ENCODE results near the gene KRTAP1-5. TPM values are rescaled to one million over a fixed set of nuclear protein-coding genes. Genes with fewer than 3 reads are reported as not detected.

The KRTAP1-5 gene
- total RNA-seq, 1 donor from 2014 or later = not detected

DNA sequence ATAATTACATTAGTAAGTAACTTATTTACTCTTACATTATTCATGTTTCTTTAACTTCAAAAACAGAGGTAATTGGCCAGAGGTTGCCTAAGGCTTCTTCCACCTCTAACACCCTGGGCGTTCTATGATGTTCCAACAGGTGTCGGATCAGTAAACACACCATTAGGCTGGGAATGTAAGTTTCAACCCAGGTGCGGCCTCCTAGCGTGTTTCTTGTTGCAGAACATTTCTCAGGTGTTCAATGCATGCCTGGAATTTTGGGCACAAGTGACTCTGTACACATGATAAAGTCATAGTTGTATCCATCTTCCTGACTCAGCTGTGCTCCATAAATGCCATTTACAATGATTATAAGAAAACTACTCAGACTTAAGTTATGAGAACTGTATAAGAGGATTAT, 27.0 kb upstream of the KRTAP1-5 start:
- Mint-ChIP-seq H3K4me1 (ENCODE audit: low read depth, unreplicated experiment) (peaks cover 15% of the 10 kb centered on the region), H3K27ac (ENCODE audit: unreplicated experiment) (no peak overlapping the region), H3K27me3 (ENCODE audit: low read depth, unreplicated experiment) (no peaks in the 10 kb centered on the region), H3K36me3 (ENCODE audit: low read depth, unreplicated experiment) (no peaks in the 10 kb centered on the region), H3K9me3 (ENCODE audit: unreplicated experiment) (peaks cover 2% of the 10 kb centered on the region), H3K4me3 (ENCODE audit: unreplicated experiment) (no peak overlapping the region)
- no peaks in the 10 kb centered on the region for H3K79me2 ChIP-seq (ENCODE audit: insufficient read depth, low read length)
- no peak overlapping the region for H2AFZ ChIP-seq (ENCODE audit: low read depth, low read length)
- no peak for FAIRE-seq
- H3K9me3 ChIP-seq (ENCODE audit: insufficient read depth, low read depth, low read length) = no peaks in the 10 kb centered on the region
- H3K27me3 ChIP-seq (ENCODE audit: insufficient read depth, low read length) = no peaks in the 10 kb centered on the region
- no peaks in the 10 kb centered on the region for H3K36me3 ChIP-seq (ENCODE audit: insufficient read depth, low read length)
- DNase-seq (ENCODE audit: low read depth) = no peak
- no peaks in the 10 kb centered on the region for H4K20me1 ChIP-seq (ENCODE audit: insufficient read depth, low read length)
- H3K4me3 ChIP-seq (ENCODE audit: insufficient read depth, low read depth, low read length) = no peak overlapping the region
- H3K27ac ChIP-seq (ENCODE audit: low read depth, low read length) = no peak overlapping the region
- H3K4me1 ChIP-seq (ENCODE audit: insufficient read depth, low read length) = peaks cover 10% of the 10 kb centered on the region
- H3K9ac ChIP-seq (ENCODE audit: low read length) = no peak overlapping the region
- no peak overlapping the region for H3K4me2 ChIP-seq (ENCODE audit: low read length)
- no peak for TF ChIP-seq EZH2 (IDR thresholded peaks at IDR 0.05; ENCODE audit: insufficient read depth, low read length)

DNA sequence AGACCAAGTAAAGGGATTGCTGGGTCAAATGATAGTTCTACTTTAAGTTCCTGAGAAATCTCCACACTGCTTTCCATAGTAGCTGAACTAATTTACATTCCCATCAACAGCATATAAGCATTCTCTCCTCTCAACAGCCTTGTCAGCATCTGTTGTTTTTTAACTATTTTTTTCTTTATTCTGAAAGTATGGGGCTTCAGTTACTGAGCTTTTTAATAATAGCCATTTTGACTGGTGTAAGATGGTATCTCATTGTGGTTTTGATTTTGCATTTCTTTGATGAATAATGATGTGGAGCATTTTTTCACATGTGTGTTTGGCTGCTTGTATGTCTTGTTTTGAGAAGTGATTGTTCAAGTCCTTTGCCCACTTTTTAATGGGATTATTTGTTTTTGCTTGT, 25.6 kb upstream of the KRTAP1-5 start:
- H3K4me1 ChIP-seq (ENCODE audit: insufficient read depth, low read length) = peaks cover 14% of the 10 kb centered on the region
- no peak overlapping the region for H2AFZ ChIP-seq (ENCODE audit: low read depth, low read length)
- DNase-seq (ENCODE audit: low read depth) (peak; percentile 75), FAIRE-seq (peak; percentile 32)
- H3K27ac ChIP-seq (ENCODE audit: low read depth, low read length) = no peak overlapping the region
- no peak overlapping the region for H3K4me2 ChIP-seq (ENCODE audit: low read length)
- H3K36me3 Mint-ChIP-seq (ENCODE audit: low read depth, unreplicated experiment) = no peaks in the 10 kb centered on the region
- H3K9me3 Mint-ChIP-seq (ENCODE audit: unreplicated experiment) = no peaks in the 10 kb centered on the region
- no peaks in the 10 kb centered on the region for H4K20me1 ChIP-seq (ENCODE audit: insufficient read depth, low read length)
- H3K9ac ChIP-seq (ENCODE audit: low read length) = no peak overlapping the region
- no peaks in the 10 kb centered on the region for H3K79me2 ChIP-seq (ENCODE audit: insufficient read depth, low read length)
- H3K27me3 ChIP-seq (ENCODE audit: insufficient read depth, low read length) = no peaks in the 10 kb centered on the region
- no peak for TF ChIP-seq CTCF (IDR thresholded peaks at IDR 0.05; ENCODE audit: insufficient read depth, low read depth, low read length)
- no peak for TF ChIP-seq EZH2 (IDR thresholded peaks at IDR 0.05; ENCODE audit: insufficient read depth, low read length)
- H3K4me3 ChIP-seq (ENCODE audit: insufficient read depth, low read depth, low read length) = no peak overlapping the region
- no peak overlapping the region for H3K27ac Mint-ChIP-seq (ENCODE audit: unreplicated experiment)
- peaks cover 16% of the 10 kb centered on the region for H3K4me1 Mint-ChIP-seq (ENCODE audit: low read depth, unreplicated experiment)
- no peaks in the 10 kb centered on the region for H3K9me3 ChIP-seq (ENCODE audit: insufficient read depth, low read depth, low read length)
- H3K27me3 Mint-ChIP-seq (ENCODE audit: low read depth, unreplicated experiment) = no peaks in the 10 kb centered on the region
- no peaks in the 10 kb centered on the region for H3K36me3 ChIP-seq (ENCODE audit: insufficient read depth, low read length)
- no peak overlapping the region for H3K4me3 Mint-ChIP-seq (ENCODE audit: unreplicated experiment)

DNA sequence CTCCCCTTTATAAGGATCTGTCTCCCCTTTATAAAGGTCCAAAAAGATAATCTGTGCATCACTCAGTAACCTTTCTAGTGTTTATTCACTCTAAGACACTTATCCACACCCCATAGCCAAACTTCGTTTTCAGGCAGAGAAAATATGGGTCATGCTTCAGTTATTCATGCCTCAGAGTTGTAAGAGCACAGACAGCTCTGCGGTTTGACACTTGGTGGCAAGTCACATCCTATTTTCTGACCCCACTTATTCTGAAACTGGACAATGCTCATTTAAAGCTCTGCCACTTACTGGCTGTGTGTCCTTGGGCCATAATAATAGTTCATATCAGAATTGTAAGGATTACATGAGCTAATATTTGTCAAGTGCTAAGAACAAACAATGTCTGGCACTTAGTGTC, 22.1 kb upstream of the KRTAP1-5 start:
- Mint-ChIP-seq H3K27me3 (ENCODE audit: low read depth, unreplicated experiment) (no peaks in the 10 kb centered on the region), H3K4me1 (ENCODE audit: low read depth, unreplicated experiment) (peaks cover 14% of the 10 kb centered on the region), H3K9me3 (ENCODE audit: unreplicated experiment) (no peaks in the 10 kb centered on the region), H3K36me3 (ENCODE audit: low read depth, unreplicated experiment) (no peaks in the 10 kb centered on the region), H3K27ac (ENCODE audit: unreplicated experiment) (peak overlapping the region; percentile 72), H3K4me3 (ENCODE audit: unreplicated experiment) (no peak overlapping the region)
- Histone ChIP-seq H2AFZ (ENCODE audit: low read depth, low read length) (no peak overlapping the region), H3K4me3 (ENCODE audit: insufficient read depth, low read depth, low read length) (peak overlapping the region; percentile 13), H3K36me3 (ENCODE audit: insufficient read depth, low read length) (no peaks in the 10 kb centered on the region), H4K20me1 (ENCODE audit: insufficient read depth, low read length) (no peaks in the 10 kb centered on the region), H3K4me1 (ENCODE audit: insufficient read depth, low read length) (peaks cover 14% of the 10 kb centered on the region), H3K27me3 (ENCODE audit: insufficient read depth, low read length) (no peaks in the 10 kb centered on the region), H3K79me2 (ENCODE audit: insufficient read depth, low read length) (no peaks in the 10 kb centered on the region), H3K27ac (ENCODE audit: low read depth, low read length) (peak overlapping the region; percentile 87), H3K4me2 (ENCODE audit: low read length) (peak overlapping the region; percentile 63), H3K9ac (ENCODE audit: low read length) (peak overlapping the region; percentile 66), H3K9me3 (ENCODE audit: insufficient read depth, low read depth, low read length) (no peaks in the 10 kb centered on the region)
- DNase-seq (ENCODE audit: low read depth) (peak; percentile 84), FAIRE-seq (no peak)
- no peak for TF ChIP-seq CTCF (IDR thresholded peaks at IDR 0.05; ENCODE audit: insufficient read depth, low read depth, low read length)
- no peak for TF ChIP-seq EZH2 (IDR thresholded peaks at IDR 0.05; ENCODE audit: insufficient read depth, low read length)
